ENCODE results near the gene ANKRD13A. TPM values are rescaled to one million over a fixed set of nuclear protein-coding genes. Genes with fewer than 3 reads are reported as not detected.

Gene ANKRD13A
- total RNA-seq, 1 experiment from 2014 or later: 19.9 TPM

- H3K4me1 ChIP-seq (ENCODE audit: control insufficient read depth in 1 of 2, insufficient read depth in 2 of 2, low read length in 2 of 2): no peaks in the 10 kb centered on the region
- POLR2A ChIA-PET: no interaction called here
- H3K27me3 ChIP-seq (ENCODE audit: insufficient read depth, low read length): no peaks in the 10 kb centered on the region
- no peak overlapping the region for H3K4me3 ChIP-seq (replicated peaks in 1 of 2; ENCODE audit: low read depth in 1 of 2, low read length in 2 of 2)
- H3K9me3 ChIP-seq (ENCODE audit: control insufficient read depth in 1 of 2, insufficient read depth in 1 of 2, low read depth in 1 of 2, low read length in 2 of 2): no peaks in the 10 kb centered on the region
- no peak for TF ChIP-seq SP1 (IDR thresholded peaks at IDR 0.05; ENCODE audit: low read depth)
- no peak for TF ChIP-seq ZFX (IDR thresholded peaks at IDR 0.05)
- TF ChIP-seq POLR2AphosphoS5 (IDR thresholded peaks at IDR 0.05; ENCODE audit: low read depth, low read length): no peak
- TF ChIP-seq TCF7L2 (IDR thresholded peaks at IDR 0.05; ENCODE audit: borderline replicate concordance, extremely low read depth, insufficient read depth, insufficient read length): no peak
- no peak for TF ChIP-seq POLR2A (IDR thresholded peaks at IDR 0.05; ENCODE audit: borderline replicate concordance, extremely low read depth, insufficient read depth, insufficient read length)
- TF ChIP-seq ZNF274 (IDR thresholded peaks at IDR 0.05; ENCODE audit: low read depth, low read length): no peak
- TF ChIP-seq, protein P1, sequence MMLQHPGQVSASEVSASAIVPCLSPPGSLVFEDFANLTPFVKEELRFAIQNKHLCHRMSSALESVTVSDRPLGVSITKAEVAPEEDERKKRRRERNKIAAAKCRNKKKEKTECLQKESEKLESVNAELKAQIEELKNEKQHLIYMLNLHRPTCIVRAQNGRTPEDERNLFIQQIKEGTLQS (IDR thresholded peaks at IDR 0.05): no peak
- no peak for TF ChIP-seq EGR1 (IDR thresholded peaks at IDR 0.05; ENCODE audit: low read depth)
- TF ChIP-seq YY1 (IDR thresholded peaks at IDR 0.05; ENCODE audit: extremely low read depth, insufficient replicate concordance, low read depth, low read length): no peak
- no peak for TF ChIP-seq CBX3 (IDR thresholded peaks at IDR 0.05; ENCODE audit: low read depth)
- TF ChIP-seq RAD21 (IDR thresholded peaks at IDR 0.05; ENCODE audit: low read depth): no peak
- TF ChIP-seq ELF1 (IDR thresholded peaks at IDR 0.05; ENCODE audit: borderline replicate concordance, low read depth): no peak
- TF ChIP-seq CEBPB (IDR thresholded peaks at IDR 0.05; ENCODE audit: low read depth): no peak
- no peak for TF ChIP-seq CTCF (IDR thresholded peaks at IDR 0.05 in 2 of 3, conservative IDR thresholded peaks at IDR 0.05 in 1 of 3; ENCODE audit: borderline replicate concordance in 1 of 3, insufficient read depth in 1 of 3, low read depth in 2 of 3, low read length in 2 of 3)
- TF ChIP-seq, protein P2, sequence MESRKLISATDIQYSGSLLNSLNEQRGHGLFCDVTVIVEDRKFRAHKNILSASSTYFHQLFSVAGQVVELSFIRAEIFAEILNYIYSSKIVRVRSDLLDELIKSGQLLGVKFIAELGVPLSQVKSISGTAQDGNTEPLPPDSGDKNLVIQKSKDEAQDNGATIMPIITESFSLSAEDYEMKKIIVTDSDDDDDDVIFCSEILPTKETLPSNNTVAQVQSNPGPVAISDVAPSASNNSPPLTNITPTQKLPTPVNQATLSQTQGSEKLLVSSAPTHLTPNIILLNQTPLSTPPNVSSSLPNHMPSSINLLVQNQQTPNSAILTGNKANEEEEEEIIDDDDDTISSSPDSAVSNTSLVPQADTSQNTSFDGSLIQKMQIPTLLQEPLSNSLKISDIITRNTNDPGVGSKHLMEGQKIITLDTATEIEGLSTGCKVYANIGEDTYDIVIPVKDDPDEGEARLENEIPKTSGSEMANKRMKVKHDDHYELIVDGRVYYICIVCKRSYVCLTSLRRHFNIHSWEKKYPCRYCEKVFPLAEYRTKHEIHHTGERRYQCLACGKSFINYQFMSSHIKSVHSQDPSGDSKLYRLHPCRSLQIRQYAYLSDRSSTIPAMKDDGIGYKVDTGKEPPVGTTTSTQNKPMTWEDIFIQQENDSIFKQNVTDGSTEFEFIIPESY (IDR thresholded peaks at IDR 0.05; ENCODE audit: extremely low read depth, insufficient replicate concordance, low read length): no peak
- no peak for TF ChIP-seq SRF (IDR thresholded peaks at IDR 0.05; ENCODE audit: low read depth)
- no peak for TF ChIP-seq FOSL1 (IDR thresholded peaks at IDR 0.05; ENCODE audit: low read depth)
- peaks cover 16 to 22% of the 10 kb centered on the region in 2 experiments; a peak in 2 of 4 replicates for H3K36me3 ChIP-seq (ENCODE audit: control insufficient read depth in 1 of 2, insufficient read depth in 2 of 2, low read length in 2 of 2)
- DNase-seq (ENCODE audit: low read depth, low spot score) (no peak), ATAC-seq (no peak)
- H2AFZ ChIP-seq (ENCODE audit: low read depth, low read length, poor library complexity, severe bottlenecking): no peak overlapping the region
- no peak overlapping the region for H3K27ac ChIP-seq (ENCODE audit: low read depth, low read length)
- intact Hi-C loops (cut with micrococcal nuclease): no loop called here
- no peaks in the 10 kb centered on the region for H4K20me1 ChIP-seq (ENCODE audit: insufficient read depth)
- no peaks in the 10 kb centered on the region for H3K9me2 ChIP-seq (ENCODE audit: insufficient read depth)
- no TSS peak for BruUV-seq (replicated peaks)
- RAD21 ChIA-PET (ENCODE audit: low non-redundant PET in 1 of 2, low total read pairs in 2 of 2, uncharacterized antibody in 2 of 2, unreplicated experiment in 2 of 2): no interaction called here
- peaks cover 5% of the 10 kb centered on the region; the same call in 1 of the 2 replicates for H3K79me2 ChIP-seq (ENCODE audit: insufficient read depth, low read length)
- H3K4me2 ChIP-seq (ENCODE audit: low read length): no peak overlapping the region
- CTCF ChIA-PET: no interaction called here
- no peak overlapping the region for H3K9ac ChIP-seq (ENCODE audit: low read length)
Observed at GRCh38 chr12:110015132-110015531, 15.9 kb downstream of the ANKRD13A start.
